Eye (tissue), 1 donor: ENCODE results near the gene GNB5.
"Not testable (repeated sequence)": the region's sequence is repeated elsewhere in the genome, so short reads cannot be mapped to it uniquely, and the experiment has no call there.

Source experiments
- DNase-seq: peaks from one replicate; pipeline ENCODE4 v3.0.0-alpha.2; 2015

The GNB5 gene

DNA sequence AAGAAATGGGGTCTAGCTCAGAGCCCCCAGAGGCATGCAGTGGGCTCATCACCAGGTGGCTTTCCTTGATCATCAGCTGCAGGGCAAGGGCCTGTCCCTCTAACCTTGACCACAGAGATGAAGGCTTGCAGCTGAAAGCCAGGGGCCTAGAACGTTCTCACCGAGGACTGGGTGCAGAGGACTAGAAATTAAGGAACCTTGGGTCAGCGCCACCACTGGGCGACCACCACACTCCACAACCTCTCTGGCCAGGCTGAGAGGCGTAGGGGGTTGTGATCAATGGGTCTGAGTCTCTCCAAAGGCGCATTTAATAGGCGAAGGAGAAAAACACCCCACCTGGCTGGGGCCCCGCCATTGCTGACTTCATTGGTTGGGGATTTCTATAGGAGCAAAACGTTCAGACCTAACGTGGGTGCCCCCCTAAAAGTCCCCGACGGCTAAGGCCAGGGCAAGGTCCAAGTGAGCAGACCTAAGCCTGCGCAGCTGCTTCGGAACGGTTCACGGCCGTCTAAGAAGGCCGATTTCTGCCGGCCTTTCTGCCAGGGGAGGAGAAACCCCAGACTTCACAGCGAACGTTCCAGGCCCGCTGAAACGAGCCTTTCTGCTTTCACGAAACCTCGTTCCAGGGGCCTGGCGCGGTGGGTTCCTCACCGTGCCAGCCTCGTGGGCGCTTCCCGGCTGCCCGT lies 79.5 kb downstream of the GNB5 start:
- no peak for DNase-seq

DNA sequence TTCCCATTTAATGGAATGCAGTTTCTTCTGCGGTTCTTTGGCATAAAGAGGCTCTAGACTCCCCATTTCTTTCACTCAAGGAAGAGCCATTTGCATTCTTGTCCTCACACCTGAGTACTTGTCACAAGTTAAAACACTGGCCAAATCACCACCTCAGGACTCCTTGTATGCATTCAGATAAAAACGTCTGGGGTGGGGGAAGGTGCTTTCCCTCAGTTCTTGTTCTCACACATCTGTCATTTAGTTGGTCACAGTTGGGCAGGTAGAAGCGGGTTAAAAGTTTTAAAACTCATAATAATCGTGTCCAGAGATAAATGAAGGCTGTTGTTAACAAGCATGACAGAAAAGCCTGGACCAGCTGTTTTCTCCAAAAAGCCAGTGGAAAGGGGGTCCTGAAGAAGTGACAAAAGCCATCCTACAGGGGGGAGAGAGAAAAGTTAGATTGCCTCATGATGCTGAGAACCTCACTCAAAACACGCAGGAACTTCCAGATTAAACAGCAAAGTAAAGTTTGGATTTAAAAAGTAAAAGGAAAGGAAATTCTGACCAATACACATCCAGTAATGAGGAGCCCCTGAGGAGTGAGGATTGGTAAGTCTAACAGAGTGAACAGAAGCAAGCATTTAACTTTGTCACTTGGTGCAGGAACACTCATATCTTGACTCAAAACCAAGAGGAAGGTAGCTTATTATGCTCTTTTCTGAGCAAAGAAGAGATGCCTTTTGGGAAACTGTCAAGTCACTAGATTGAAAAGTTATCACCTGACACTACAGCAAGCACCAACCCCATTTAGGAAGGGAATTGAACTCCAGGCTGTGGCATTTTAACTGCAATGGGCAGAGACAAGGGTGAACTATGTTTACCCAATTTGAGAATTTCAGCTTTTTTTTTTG lies 81.4 kb downstream of the GNB5 start:
- no peak for DNase-seq

DNA sequence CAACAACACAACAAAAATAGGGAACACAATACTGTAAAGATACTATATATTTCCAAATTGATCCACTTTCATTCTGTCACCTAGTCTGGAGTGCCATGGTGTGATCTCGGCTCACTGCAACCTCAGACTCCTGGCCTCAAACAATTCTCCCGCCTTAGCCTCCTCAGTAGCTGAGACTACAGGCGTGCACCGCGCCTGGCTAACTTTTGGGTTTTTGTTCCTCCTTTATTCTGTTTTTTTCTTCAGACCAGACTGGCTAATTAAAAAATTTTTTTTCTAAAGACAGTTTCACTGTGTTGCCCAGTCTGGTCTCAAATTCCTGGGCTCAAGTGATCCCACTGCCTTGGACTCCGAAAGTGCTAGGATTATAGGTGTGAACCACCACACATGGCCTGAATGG lies 84.0 kb downstream of the GNB5 start:
- DNase-seq, result no peak

DNA sequence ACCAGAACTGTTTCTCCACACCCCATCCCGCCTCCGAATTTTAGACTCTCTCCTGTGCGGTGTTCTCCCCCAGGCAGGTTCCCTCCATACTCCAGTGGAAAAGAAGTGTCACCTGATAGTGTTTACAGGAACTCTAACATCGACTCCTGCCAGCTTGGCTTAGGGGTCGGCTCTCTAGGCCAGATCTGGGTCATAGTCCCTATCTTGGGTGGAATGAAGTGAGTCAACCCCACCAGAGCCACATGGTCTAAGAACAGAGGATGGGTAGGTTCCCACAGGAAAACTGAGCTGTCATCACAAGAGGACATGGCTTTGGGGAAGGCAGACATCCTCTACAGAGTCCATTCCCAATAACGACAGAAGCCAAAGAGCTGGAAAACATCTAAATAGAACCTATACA lies 84.6 kb downstream of the GNB5 start:
- DNase-seq, result no peak

DNA sequence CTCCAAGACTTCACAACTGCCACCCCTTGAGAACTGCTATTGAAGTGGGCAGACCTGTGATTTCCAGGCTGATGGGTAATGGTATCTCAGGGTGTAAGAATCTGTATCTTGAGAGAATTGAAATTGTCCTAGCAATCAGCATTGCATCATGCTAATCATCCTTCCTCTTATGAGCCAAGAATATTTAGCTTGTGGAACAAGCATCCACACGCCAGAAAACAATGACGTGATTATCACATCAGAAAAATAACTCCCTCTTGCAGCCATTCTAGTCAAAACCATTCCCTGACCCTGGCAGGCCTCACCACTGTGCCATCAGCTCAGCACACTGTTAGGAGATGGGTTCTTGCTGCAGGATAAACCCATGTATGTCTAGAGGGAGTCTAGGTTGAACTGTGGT lies 85.3 kb downstream of the GNB5 start:
- DNase-seq, result no peak

DNA sequence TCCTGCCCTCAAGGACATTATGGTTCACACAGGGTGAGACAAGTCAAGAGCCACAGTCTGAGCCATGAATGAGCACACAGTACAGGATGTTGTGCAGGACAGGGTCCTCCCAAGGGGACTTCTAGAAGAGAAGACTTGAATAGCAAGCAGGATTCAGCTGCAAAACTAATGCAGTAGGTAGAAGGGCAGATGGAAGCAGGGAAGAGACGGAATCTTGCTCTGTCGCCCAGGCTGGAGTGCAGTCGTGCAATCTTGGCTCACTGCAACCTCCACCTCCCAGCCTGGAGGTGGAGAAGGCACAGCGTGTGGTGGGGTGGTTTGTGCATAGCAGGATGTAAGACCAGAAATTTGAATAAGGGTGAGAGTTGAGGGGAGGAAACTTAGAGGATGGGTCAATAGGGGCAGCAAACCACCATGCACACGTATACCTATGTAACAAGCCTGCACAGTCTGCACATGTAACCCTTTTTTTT lies 86.6 kb downstream of the GNB5 start:
- DNase-seq, result no peak

DNA sequence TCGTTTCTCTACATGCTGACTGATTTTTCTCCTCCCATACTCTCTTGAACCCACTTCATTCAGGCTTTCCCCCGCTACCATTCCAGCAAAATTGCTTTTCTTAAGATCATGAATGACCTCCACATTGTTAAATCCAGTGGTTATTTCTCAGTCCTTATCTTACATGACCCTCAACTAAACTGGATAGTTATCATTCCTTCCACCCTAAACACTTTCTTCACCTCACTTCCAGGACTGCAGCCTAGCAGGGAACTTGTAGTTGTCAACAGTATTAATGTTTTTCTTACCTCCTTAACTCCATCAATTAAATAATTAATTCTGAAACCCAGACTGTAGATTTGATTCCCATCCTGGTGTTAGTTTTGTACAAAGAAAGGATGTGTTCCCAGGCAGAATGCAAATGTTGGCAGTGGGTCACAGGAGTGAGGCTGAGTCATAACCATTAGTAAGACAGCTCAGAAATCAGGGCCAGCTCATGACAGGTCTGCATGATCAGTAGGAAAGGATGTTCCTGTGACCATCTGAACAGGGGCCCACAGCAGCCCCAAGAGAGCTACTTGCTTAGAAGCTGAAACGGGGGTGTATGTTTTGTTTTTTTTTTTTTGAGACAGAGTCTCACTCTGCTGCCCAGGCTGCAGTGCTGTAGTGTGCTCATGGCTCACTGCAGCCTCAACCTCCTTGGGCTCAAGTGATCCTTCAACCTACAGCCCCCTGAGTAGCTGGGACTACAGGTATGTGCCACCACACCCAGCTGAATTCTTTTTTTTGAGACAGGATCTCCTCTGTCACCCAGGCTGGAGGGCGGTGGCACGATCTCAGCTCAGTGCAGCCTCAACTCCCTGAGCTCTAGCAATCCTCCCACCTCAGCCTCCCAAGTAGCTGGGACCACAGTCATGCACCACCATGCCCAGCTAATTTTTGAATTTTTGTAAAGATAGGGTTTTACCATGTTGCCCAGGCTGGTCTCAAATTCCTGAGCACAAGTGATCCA lies 87.7 kb downstream of the GNB5 start:
- peak; percentile 13 for DNase-seq

DNA sequence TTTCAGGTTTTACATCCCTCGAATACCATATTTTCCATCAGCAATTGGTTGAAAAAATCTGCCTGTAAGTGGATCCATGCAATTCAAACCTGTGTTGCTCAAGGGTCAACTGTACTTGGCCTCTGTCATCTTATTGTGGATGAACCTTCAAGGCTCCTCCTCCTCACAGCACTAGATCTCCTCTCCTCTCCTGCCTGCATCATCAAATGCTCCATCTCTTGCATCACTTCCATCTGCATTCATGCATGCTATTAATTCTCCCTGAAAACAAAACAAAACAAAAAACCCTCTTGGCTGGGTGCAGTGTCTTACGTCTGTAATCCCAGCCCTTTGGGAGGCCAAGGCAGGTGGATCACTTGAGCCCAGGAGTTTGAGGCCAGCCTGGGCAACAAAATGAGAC lies 88.7 kb downstream of the GNB5 start:
- peak; percentile 10 for DNase-seq

DNA sequence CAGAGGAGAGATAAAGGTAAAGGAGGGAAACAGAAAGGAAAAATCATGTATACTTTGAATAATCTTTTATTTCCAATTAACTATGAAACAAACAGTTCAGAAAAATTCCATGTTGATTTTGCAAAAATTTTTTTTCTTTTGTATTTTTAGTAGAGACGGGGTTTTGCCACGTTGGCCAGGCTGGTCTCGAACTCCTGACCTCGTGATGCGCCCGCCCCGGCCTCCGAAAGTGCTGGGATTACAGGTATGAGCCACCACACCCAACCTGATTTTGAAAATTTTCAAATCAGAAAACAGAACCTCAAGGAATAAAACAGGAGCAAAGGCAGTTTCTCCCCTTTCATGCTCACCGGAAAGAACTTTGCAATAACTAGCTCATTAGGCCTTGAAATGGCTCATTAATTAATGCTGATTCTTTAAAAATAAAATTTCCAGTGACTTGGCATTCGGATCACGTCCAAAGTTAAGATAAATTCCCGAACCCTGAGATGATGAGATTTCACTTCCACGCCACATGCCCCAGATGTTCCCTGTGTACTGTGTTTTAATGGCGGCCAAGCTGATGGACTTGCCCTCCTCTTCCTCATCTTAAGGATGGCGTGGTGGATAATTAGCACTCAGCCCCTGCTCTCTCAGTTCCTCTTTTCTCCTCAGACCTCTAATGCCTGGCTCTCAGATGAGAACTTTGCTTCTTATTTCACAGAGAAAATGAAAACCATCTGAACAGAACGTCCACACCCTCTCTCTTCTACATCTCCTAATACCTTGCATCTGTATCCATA lies 89.5 kb downstream of the GNB5 start:
- no peak for DNase-seq

DNA sequence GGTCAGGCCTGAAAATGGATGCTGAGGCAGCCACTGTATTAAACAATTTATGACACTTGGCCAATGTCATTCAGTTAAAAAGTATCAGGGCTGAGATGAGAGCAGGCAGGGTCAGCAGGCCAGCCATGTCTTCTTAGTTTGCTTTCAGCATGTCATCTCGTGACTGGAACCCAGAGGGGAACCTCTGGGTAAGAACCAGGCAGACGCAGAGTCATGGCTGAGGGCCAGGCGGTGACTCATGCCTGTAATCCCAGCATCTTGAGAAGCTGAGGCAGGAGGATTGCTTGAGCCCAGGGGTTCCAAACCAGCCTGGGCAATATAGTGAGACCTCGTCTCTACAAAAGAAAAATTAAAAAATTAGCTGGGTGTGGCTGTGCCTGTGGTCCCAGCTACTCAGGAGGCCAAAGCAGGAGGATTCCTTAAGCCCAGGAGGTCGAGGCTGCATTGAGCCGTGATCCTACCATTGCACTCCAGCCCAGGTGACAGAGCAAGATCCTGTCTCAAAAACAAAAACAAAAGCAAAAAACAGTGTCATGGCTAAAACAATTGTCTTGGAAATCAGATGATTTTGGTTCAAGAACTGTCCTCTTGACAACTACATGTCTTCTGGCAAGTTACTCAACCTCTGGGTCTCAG lies 90.3 kb downstream of the GNB5 start:
- DNase-seq, result no peak

DNA sequence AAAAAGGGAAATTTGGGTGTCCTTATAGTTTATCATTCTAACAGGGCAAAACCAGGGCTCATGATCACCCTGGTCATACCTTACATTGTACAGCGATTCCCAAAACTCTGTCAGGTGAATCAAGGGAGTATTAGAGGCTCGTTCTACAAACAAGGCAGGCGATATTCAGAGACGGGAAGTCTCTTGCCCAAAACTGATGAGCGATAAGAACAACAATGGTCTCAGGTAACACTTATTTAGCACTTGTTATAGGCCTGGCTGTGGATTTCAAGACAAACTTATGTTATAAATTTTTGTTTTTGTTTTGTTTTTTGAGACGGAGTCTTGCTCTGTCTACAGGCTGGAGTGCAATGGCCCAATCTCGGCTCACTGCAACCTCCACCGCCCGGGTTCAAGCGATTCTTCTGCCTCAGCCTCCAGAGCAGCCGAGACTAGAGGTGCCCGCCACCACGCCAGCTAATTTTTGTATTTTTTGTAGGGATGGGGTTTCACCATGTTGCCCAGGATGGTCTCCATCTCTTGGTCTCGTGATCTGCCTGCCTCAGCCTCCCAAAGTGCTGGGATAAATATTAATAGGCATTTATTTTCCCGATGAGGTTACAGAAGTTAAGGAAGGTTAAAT lies 91.4 kb downstream of the GNB5 start:
- no peak for DNase-seq

DNA sequence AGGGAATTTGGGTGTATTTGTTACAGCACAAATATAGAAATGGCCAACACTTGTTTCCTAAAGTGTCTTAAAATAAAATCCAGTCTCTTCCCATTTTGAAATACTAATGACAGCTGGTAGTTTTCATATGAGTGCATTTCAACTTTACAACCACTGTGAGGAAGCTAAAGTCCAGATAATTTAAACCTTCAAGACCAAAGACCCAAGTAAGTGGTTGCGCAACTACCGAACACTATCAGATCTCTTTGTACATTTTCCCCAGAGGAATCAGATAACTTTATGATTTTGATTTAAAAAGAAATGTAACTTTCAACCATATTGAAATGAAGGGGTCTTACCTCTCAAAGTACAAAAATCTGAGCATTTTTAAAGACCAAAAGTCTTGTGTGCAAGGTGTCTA lies 92.9 kb downstream of the GNB5 start:
- no peak for DNase-seq

DNA sequence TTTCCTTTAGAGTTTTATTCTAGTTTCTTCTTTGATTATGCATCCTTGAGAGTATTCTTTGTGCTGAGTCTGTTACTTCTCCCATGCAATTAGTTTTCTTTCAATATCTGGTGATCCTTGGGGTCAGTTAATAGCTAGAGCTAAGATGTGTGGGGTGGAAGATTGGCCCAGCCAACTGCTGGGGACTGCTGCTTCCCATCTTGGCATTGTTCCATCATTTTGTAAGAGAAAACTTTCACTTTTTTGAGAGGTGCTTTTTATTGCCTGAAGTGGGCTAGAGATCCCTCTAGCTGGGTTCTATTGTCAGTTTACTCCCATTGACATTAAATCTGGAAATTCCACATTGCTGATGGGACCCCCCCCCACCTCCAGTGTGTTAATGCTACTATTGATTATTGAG lies 94.0 kb downstream of the GNB5 start:
- no peak for DNase-seq

DNA sequence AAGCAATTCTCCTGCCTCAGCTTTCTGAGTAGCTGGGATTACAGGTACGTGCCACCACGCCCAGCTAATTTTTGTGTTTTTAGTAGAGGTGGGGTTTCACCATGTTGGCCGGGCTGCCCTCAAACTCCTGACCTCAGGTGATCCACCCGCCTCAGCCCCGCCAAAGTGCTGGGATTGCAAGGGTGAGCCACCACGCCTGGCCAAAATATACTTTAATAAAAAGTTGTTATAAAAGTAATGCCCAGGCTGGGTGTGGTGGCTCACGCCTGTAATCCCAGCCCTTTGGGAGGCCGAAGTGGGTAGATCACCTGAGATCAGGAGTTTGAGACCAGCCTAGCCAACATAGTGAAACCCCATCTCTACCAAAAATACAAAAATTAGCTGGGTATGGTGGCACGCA lies 94.7 kb downstream of the GNB5 start:
- DNase-seq, result not testable (repeated sequence)

DNA sequence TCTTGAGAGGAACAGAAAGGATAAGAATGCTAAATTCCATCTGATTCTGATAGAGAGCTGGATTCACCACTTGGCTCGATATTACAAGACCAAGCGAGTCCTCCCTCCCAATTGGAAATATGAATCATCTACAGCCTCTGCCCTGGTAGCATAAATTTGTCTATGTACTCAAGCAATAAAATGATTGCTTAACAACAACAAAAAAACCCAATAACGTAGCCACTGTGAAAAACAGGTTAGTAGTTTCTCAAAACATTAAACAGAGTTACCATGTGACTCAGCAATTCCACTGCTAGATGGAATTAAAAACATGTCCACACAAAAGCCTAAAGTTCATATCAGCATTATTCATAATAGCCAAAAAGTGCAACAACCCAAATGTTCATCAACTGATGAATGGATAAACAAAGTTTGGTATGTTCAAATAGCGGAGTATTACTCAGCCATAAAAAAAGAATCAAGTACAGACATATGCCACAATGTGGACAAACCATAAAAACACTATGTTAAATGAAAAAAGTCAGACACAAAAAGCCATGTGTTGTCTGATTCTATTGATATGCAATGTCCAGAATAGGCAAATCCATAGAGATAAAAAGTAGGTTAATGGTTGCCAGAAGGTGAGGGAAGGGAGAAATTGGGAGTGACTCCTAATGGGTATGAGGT lies 95.5 kb downstream of the GNB5 start:
- no peak for DNase-seq

DNA sequence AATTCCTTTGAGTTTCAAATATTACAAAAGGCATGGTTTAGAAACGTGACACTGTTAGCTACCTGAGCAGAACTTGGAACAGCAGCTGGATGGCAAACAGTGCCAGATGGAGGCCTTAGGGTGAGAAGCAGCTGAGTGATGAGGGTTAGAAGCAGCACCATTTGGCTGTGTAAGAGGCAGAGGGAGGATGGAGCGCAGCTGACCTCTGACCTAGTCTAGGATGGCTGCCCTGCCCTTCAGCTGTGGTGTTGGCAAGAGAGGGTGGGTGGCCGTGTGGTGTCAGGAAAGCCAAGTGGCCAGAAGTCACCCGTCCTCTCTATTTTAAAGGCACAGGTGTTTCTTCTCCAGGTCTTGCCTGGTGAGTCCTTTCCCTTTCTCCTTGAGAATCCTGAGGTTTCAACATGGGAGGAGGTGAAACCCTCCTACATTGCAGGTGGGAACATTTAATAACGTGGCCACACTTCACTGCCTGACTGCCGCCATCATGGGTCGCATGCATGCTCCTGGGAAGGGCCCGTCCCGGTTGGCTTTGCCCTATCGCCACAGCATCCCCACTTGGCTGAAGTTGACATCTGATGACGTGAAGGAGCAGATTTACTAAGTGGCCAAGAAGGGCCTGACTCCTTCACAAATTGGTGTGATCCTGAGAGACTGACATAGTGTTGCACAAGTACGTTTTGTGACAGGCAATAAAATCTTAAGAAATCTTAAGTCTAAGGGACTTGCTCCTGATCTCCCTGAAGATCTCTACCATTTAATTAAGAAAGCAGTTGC lies 96.2 kb downstream of the GNB5 start:
- no peak for DNase-seq

DNA sequence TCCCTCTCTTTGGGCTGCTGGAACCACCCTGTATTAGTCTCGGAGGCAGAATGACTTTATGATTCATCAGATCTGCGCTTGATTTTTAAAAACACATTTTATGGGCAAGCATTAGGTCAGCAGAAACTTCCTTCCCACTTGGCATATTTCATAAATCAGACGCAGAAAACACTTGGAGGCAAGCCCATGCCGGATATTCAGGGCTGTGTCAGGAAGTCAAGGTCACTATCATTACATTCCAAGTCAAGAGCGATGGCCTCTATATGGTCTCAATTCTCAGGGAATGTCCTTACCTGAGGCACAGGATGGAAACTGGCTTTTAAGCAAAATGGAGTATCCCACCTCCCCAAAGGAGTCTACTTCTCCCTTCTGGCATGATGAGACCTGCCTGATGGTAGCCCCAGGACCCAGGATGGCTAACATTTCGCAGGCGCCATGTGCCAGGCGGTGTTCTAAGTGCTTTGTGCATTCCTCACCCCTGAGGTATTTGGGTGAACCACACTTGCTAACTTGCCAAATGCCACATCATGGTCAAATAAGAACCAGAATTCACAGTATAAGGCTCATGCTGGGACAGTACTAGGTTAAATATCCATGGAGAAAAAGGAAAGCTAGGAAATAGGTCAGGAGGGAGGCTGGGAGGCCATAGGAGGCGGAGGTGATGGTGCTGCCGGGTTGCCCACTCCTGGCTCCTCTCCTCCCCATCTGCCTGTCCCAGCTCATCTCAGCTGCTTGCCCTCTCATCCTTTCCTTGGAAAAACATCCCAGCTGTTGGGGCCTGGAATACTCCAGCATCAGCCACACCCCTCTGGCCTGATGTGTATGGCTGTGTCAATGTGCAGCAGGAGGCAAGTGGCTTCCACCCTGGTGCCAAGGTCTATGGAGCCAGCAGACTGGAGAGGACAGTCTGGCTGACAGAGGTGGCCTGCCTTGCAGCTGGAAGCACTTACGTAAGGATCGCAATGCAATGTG lies 97.4 kb downstream of the GNB5 start:
- peak; percentile 9 for DNase-seq

DNA sequence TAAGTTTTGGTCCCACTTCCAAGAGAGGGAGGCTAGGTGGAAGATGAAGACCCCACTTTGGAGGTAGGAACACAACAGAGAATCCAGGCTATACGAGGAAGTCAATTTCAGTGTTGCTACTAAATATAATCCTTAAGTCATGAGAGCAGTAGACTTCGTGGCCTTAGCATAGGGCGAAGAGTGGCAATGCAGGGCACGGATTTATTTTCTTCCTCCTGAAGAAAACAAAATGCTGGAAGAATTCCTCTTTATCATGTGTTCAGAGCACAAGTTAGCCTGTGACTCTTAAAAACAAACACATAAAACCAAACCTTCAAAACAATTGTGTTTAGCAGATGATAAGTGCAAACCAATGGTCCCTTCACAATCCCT lies 98.0 kb downstream of the GNB5 start:
- DNase-seq, result no peak

DNA sequence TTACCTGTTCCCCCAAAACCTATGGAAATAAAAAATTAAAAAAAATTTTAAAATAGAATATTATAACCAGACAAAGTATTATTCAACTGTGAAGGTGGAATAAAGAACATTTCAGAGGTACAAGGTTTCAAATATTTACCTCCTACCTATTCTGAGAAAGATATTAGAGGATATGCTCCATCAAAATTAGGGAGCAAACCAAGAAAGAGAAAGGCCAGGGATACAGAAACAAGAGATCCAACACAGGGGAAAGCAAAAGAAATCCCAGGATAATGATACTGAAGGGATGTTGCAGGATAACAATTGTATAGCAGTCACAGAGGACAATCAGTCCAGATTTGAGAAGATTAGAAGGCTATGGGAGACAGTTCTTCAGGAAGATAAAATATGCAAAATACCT lies 101.0 kb downstream of the GNB5 start:
- no peak for DNase-seq
